Mesenchymal stem cell (in vitro differentiated cells and primary cell): ENCODE measurements around the gene ILF3.
A peak's percentile ranks its signal among the peaks of the same experiment; 100 is the strongest.

Experiments
- DNase-seq: peaks from one replicate; pipeline ENCODE4 v3.0.0-alpha.2; 2013
- H2AFZ ChIP-seq: one replicate; pipeline ENCODE4 v1.6.1; 2013; ENCODE audit warnings: low read depth, mild to moderate bottlenecking, control low read depth, inconsistent platforms, low read length, moderate library complexity
- H2AK5ac ChIP-seq: 2 replicates; pipeline ENCODE4 v1.6.1; 2013; ENCODE audit warnings: low read length, moderate library complexity, mild to moderate bottlenecking, inconsistent platforms; ENCODE audit not compliant: severe bottlenecking
- H2BK120ac ChIP-seq: one replicate; pipeline ENCODE4 v1.6.1; 2013; ENCODE audit warnings: low read depth, mild to moderate bottlenecking, inconsistent platforms, low read length, moderate library complexity
- H2BK12ac ChIP-seq, 2 experiments: one replicate each; pipeline ENCODE4 v1.6.1; 2013; ENCODE audit warnings: inconsistent platforms in 2 of 2, low read length in 2 of 2, mild to moderate bottlenecking in 2 of 2, moderate library complexity in 2 of 2, control low read depth in 1 of 2
- H2BK15ac ChIP-seq: one replicate; pipeline ENCODE4 v1.6.1; 2013; ENCODE audit warnings: mild to moderate bottlenecking, low read depth, inconsistent platforms; ENCODE audit not compliant: poor library complexity, severe bottlenecking
- H2BK5ac ChIP-seq: 2 replicates; pipeline ENCODE4 v1.6.1; 2013; ENCODE audit warnings: low read depth, mild to moderate bottlenecking, low read length, control low read depth, inconsistent platforms; ENCODE audit not compliant: poor library complexity, severe bottlenecking
- H3K14ac ChIP-seq, 2 experiments: one replicate each; pipeline ENCODE4 v1.6.1; 2013; ENCODE audit warnings: inconsistent platforms in 2 of 2, low read length in 2 of 2, control low read depth in 1 of 2, mild to moderate bottlenecking in 1 of 2, moderate library complexity in 1 of 2
- H3K18ac ChIP-seq, 2 experiments: one replicate each; pipeline ENCODE4 v1.6.1; 2013; ENCODE audit warnings: inconsistent platforms in 2 of 2, low read length in 2 of 2, control low read depth in 1 of 2, low read depth in 1 of 2, mild to moderate bottlenecking in 1 of 2
- H3K23ac ChIP-seq, 2 experiments: one replicate each; pipeline ENCODE4 v1.6.1; 2013; ENCODE audit warnings: inconsistent platforms in 2 of 2, low read length in 2 of 2, mild to moderate bottlenecking in 2 of 2, moderate library complexity in 2 of 2, control low read depth in 1 of 2
- H3K27ac ChIP-seq: 2 replicates; pipeline ENCODE4 v1.5.1; 2013; ENCODE audit warnings: mild to moderate bottlenecking, moderate library complexity, low read length, control low read depth, inconsistent platforms; ENCODE audit not compliant: poor library complexity, severe bottlenecking
- H3K27me3 ChIP-seq, 2 experiments: 2 replicates each; pipeline versions ENCODE4 v1.6.1 to v1.7.0; 2013; ENCODE audit warnings: low read length in 2 of 2, mild to moderate bottlenecking in 2 of 2, moderate library complexity in 2 of 2, control low read depth in 1 of 2, inconsistent platforms in 1 of 2; ENCODE audit not compliant: control insufficient read depth in 1 of 2, insufficient read depth in 1 of 2
- H3K36me3 ChIP-seq, 2 experiments: 2 replicates each; pipeline versions ENCODE4 v1.6.1 to v1.7.0; 2013; ENCODE audit warnings: low read length in 2 of 2, control low read depth in 1 of 2, inconsistent platforms in 1 of 2, low read depth in 1 of 2, mild to moderate bottlenecking in 1 of 2; ENCODE audit not compliant: insufficient read depth in 2 of 2, control insufficient read depth in 1 of 2
- H3K4ac ChIP-seq, 2 experiments: one replicate each; pipeline ENCODE4 v1.6.1; 2013; ENCODE audit warnings: inconsistent platforms in 2 of 2, low read length in 2 of 2, mild to moderate bottlenecking in 2 of 2, moderate library complexity in 2 of 2, control low read depth in 1 of 2, low read depth in 1 of 2
- H3K4me1 ChIP-seq: 2 replicates; pipeline ENCODE4 v1.6.1; 2013; ENCODE audit warnings: low read depth, low read length, control low read depth; ENCODE audit not compliant: control insufficient read depth, insufficient read depth
- H3K4me2 ChIP-seq: 2 replicates; pipeline ENCODE4 v1.6.1; 2013; ENCODE audit warnings: low read length, mild to moderate bottlenecking, inconsistent platforms; ENCODE audit not compliant: poor library complexity, severe bottlenecking
- H3K4me3 ChIP-seq, 2 experiments: 2 replicates each; pipeline versions ENCODE4 v1.5.1 to v1.7.0; 2013; ENCODE audit warnings: low read length in 2 of 2, mild to moderate bottlenecking in 2 of 2, control low read depth in 1 of 2, low read depth in 1 of 2; ENCODE audit not compliant: insufficient read depth in 1 of 2
- H3K79me1 ChIP-seq: replicated peaks from 2 replicates; pipeline ENCODE4 v1.6.1; 2013; ENCODE audit warnings: mild to moderate bottlenecking, control low read depth, low read length, inconsistent platforms; ENCODE audit not compliant: poor library complexity, severe bottlenecking
- H3K9ac ChIP-seq: 2 replicates; pipeline ENCODE4 v1.7.0; 2013; ENCODE audit warnings: mild to moderate bottlenecking, low read length, moderate library complexity
- H3K9me3 ChIP-seq: 2 replicates; pipeline ENCODE4 v1.7.0; 2013; ENCODE audit warnings: mild to moderate bottlenecking, low read length; ENCODE audit not compliant: control insufficient read depth
- H4K8ac ChIP-seq: one replicate; pipeline ENCODE4 v1.6.1; 2013; ENCODE audit warnings: inconsistent platforms, mild to moderate bottlenecking, low read length, moderate library complexity
- H4K91ac ChIP-seq: one replicate; pipeline ENCODE4 v1.6.1; 2013; ENCODE audit warnings: mild to moderate bottlenecking, low read length, inconsistent platforms
- WGBS: methylation state at CpG from one replicate; pipeline ENCODE4 v1.1.7; 2013; ENCODE audit warnings: mixed read lengths; 5-methylcytosine and 5-hydroxymethylcytosine counted together

Gene ILF3

DNA sequence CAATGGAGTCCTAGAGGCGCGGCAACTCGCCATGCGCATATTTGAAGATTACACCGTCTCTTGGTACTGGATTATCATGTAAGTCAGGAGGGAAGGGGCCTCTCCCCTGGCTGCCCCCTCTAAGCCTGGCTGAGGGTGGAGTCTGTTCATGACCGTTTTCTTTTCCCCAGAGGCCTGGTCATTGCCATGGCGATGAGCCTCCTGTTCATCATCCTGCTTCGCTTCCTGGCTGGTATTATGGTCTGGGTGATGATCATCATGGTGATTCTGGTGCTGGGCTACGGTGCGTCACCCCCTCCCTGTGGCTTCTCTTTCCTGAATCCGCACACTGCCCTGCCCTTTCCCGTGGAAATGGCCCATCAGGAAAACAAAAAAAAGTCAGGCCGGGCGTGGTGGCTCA is 22.3 kb upstream of the ILF3 start:
- Histone ChIP-seq H2BK5ac (no peak overlapping the region), H3K4me2 (no peak overlapping the region), H3K4me1 (no peaks in the 10 kb centered on the region)

GRCh38 chr19:10634430-10634829 is 19.7 kb upstream of the ILF3 start:
- Histone ChIP-seq H2BK120ac (no peak overlapping the region), H4K91ac (no peak overlapping the region), H3K4ac (no peak overlapping the region), H2BK15ac (no peak overlapping the region), H3K23ac (no peak overlapping the region), H3K14ac (no peak overlapping the region), H3K79me1 (peaks cover 11% of the 10 kb centered on the region), H3K4me1 (no peaks in the 10 kb centered on the region), H3K36me3 (peaks cover 59 to 75% of the 10 kb centered on the region in 2 experiments), H3K18ac (no peak overlapping the region), H2BK5ac (no peak overlapping the region), H4K8ac (no peak overlapping the region), H3K27ac (no peak overlapping the region), H3K4me3 (no peak overlapping the region), H3K9ac (no peak overlapping the region), H3K4me2 (no peak overlapping the region), H3K27me3 (no peaks in the 10 kb centered on the region), H2AK5ac (no peak overlapping the region), H2BK12ac (no peak overlapping the region), H3K9me3 (no peaks in the 10 kb centered on the region), H2AFZ (no peak overlapping the region)
- no peak for DNase-seq
- over 99% methylated on average over 7 of the region's 7 CpGs for WGBS

More for the DNA sequence above, 22.3 kb upstream of the ILF3 start:
- Histone ChIP-seq H3K36me3 (peaks cover 54 to 70% of the 10 kb centered on the region in 2 experiments), H2BK12ac (no peak overlapping the region), H3K27ac (no peak overlapping the region), H3K4me3 (no peak overlapping the region), H3K9ac (no peak overlapping the region), H3K27me3 (no peaks in the 10 kb centered on the region), H3K14ac (no peak overlapping the region), H3K79me1 (peaks cover 14% of the 10 kb centered on the region), H2AFZ (no peak overlapping the region), H2AK5ac (no peak overlapping the region), H3K4ac (no peak overlapping the region), H3K23ac (no peak overlapping the region), H2BK120ac (no peak overlapping the region), H4K91ac (no peak overlapping the region), H4K8ac (no peak overlapping the region), H3K18ac (no peak overlapping the region), H2BK15ac (no peak overlapping the region), H3K9me3 (no peaks in the 10 kb centered on the region)
- 94% methylated on average over 14 of the region's 14 CpGs for WGBS
- no peak for DNase-seq

GRCh38 chr19:10634963-10635362 is 19.2 kb upstream of the ILF3 start:
- H3K23ac ChIP-seq = no peak overlapping the region

DNA sequence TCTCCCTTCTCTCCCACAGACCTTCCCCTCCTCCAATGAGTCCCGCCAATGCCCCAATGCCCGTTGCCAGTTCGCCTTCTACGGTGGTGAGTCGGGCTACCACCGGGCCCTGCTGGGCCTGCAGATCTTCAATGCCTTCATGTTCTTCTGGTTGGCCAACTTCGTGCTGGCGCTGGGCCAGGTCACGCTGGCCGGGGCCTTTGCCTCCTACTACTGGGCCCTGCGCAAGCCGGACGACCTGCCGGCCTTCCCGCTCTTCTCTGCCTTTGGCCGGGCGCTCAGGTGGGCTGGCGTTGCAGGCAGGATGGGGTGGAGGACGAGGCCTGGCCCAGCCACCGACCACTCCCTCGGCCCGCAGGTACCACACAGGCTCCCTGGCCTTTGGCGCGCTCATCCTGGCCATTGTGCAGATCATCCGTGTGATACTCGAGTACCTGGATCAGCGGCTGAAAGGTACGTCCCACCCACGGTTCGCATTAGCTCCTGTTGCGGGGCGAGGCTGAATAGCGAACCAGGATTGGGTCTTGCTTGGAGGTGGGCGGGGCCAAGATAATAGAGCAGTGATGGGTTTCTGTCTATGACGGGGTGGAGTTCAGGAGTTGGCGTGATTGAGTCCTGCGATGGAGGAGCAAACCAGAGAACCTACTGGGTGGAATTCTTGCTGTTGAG is 17.7 kb upstream of the ILF3 start:
- Histone ChIP-seq H3K18ac (no peak overlapping the region), H2BK120ac (no peak overlapping the region), H3K79me1 (peaks cover 11% of the 10 kb centered on the region), H3K27ac (no peak overlapping the region), H3K4ac (no peak overlapping the region), H2AK5ac (no peak overlapping the region), H2AFZ (no peak overlapping the region), H3K9ac (no peak overlapping the region), H3K4me3 (no peak overlapping the region), H3K23ac (no peak overlapping the region), H3K27me3 (no peaks in the 10 kb centered on the region), H4K8ac (peak overlapping the region; percentile 30), H2BK12ac (no peak overlapping the region), H2BK15ac (no peak overlapping the region), H3K9me3 (no peaks in the 10 kb centered on the region), H4K91ac (peak overlapping the region; percentile 49), H3K36me3 (peaks cover 58 to 81% of the 10 kb centered on the region in 2 experiments), H3K4me1 (no peaks in the 10 kb centered on the region), H2BK5ac (no peak overlapping the region), H3K4me2 (no peak overlapping the region), H3K14ac (no peak overlapping the region)
- no peak for DNase-seq
- WGBS = 96% methylated on average over 37 of the region's 37 CpGs

More at GRCh38 chr19:10634963-10635362, 19.2 kb upstream of the ILF3 start:
- no peak overlapping the region for H3K4me2 ChIP-seq
- no peak overlapping the region for H4K91ac ChIP-seq
- no peak overlapping the region for H3K14ac ChIP-seq
- H3K27ac ChIP-seq = no peak overlapping the region
- no peak overlapping the region for H2BK15ac ChIP-seq
- H3K27me3 ChIP-seq = no peaks in the 10 kb centered on the region
- no peak for DNase-seq
- H2BK120ac ChIP-seq = no peak overlapping the region
- no peak overlapping the region for H3K9ac ChIP-seq
- no peak overlapping the region for H2BK12ac ChIP-seq
- peaks cover 11% of the 10 kb centered on the region for H3K79me1 ChIP-seq
- no peaks in the 10 kb centered on the region for H3K4me1 ChIP-seq
- peaks cover 59 to 75% of the 10 kb centered on the region in 2 experiments for H3K36me3 ChIP-seq
- no peak overlapping the region for H3K18ac ChIP-seq
- 99% methylated on average over 6 of the region's 6 CpGs for WGBS
- no peak overlapping the region for H3K4me3 ChIP-seq
- no peaks in the 10 kb centered on the region for H3K9me3 ChIP-seq
- H4K8ac ChIP-seq = no peak overlapping the region
- H2BK5ac ChIP-seq = no peak overlapping the region
- H2AK5ac ChIP-seq = no peak overlapping the region
- no peak overlapping the region for H2AFZ ChIP-seq
- no peak overlapping the region for H3K4ac ChIP-seq
